Measurements from ENCODE around the gene PACS1.
"Not testable (repeated sequence)": the region's sequence is repeated elsewhere in the genome, so short reads cannot be mapped to it uniquely, and the experiment has no call there.

The PACS1 gene

GRCh38 chr11:66069715-66070603 is at the start of gene PACS1:
Gene PACS1 (plus strand): TSS chr11:66070272. CDS start chr11:66070487, 215 bp downstream.
- peak; percentile 56 for DNase-seq

GRCh38 chr11:66020618-66021357 is 49.3 kb upstream of the PACS1 start:
- no peak for DNase-seq

GRCh38 chr11:66022401-66023185 is 47.5 kb upstream of the PACS1 start:
- peak; percentile 66 for DNase-seq

- DNase-seq = not testable (repeated sequence)
Observed at GRCh38 chr11:66023186-66023440, 47.0 kb upstream of the PACS1 start.

- DNase-seq = no peak
Observed at GRCh38 chr11:66026017-66026529, 44.0 kb upstream of the PACS1 start, which contains the start of gene CATSPER1. Gene CATSPER1 (minus strand): TSS chr11:66026479. CDS start chr11:66026379, 100 bp downstream.

- DNase-seq = no peak
Observed at GRCh38 chr11:66032957-66033735, 36.9 kb upstream of the PACS1 start.

- no peak for DNase-seq
Observed at GRCh38 chr11:66035653-66036333, 34.3 kb upstream of the PACS1 start.

- no peak for DNase-seq
Observed at GRCh38 chr11:66036334-66036710, 33.8 kb upstream of the PACS1 start.

GRCh38 chr11:66037327-66037726 is 32.7 kb upstream of the PACS1 start:
- no peak for DNase-seq

- DNase-seq = no peak
Observed at GRCh38 chr11:66039765-66040164, 30.3 kb upstream of the PACS1 start.

GRCh38 chr11:66042227-66042995 is 27.7 kb upstream of the PACS1 start:
- no peak for DNase-seq

- DNase-seq = no peak
Observed at GRCh38 chr11:66042996-66043906, 26.8 kb upstream of the PACS1 start.

GRCh38 chr11:66044757-66045156 is 25.3 kb upstream of the PACS1 start:
- no peak for DNase-seq

- DNase-seq = peak; percentile 77
Observed at GRCh38 chr11:66045177-66045639, 24.9 kb upstream of the PACS1 start.

GRCh38 chr11:66046901-66047300 is 23.2 kb upstream of the PACS1 start:
- DNase-seq = no peak

- DNase-seq = no peak
Observed at GRCh38 chr11:66047541-66048365, 22.3 kb upstream of the PACS1 start.

GRCh38 chr11:66048547-66049323 is 21.3 kb upstream of the PACS1 start, which contains the start of gene GAL3ST3:
Gene GAL3ST3 (minus strand): TSS chr11:66049161. CDS start chr11:66045415, 3,746 bp downstream.
- DNase-seq = no peak
